PFSK-1 (cell line): Measurements from ENCODE around the gene PJVK.

Source experiments
- FOXP2 ChIP-seq: optimal IDR thresholded peaks from 2 replicates; pipeline ENCODE3; 2011; ENCODE audit warnings: borderline replicate concordance, control low read depth, inconsistent platforms; ENCODE audit not compliant: insufficient read depth; ENCODE audit errors: extremely low read length, extremely low read depth
- POLR2AphosphoS5 ChIP-seq: IDR thresholded peaks from 2 replicates; pipeline ENCODE4 v1.6.1; 2012; ENCODE audit warnings: low read depth, mild to moderate bottlenecking, control low read depth, low read length, moderate library complexity
- SIN3A ChIP-seq: IDR thresholded peaks from 2 replicates; pipeline ENCODE4 v1.6.1; 2012; ENCODE audit warnings: mild to moderate bottlenecking, low read length, moderate library complexity, borderline replicate concordance; ENCODE audit not compliant: insufficient read depth
- TAF1 ChIP-seq: IDR thresholded peaks from 2 replicates; pipeline ENCODE4 v1.6.1; 2012; ENCODE audit warnings: low read length, control low read depth, borderline replicate concordance; ENCODE audit not compliant: insufficient read depth
- TF ChIP-seq, protein P1 (sequence below), 2 experiments: IDR thresholded peaks; 2 replicates each; pipeline versions ENCODE4 v1.6.1 to v1.8.0; 2011 to 2012; ENCODE audit warnings: low read depth in 2 of 2, low read length in 2 of 2, control low read depth in 1 of 2, inconsistent platforms in 1 of 2, mild to moderate bottlenecking in 1 of 2, moderate library complexity in 1 of 2; ENCODE audit not compliant: insufficient read depth in 1 of 2

The PJVK gene

DNA sequence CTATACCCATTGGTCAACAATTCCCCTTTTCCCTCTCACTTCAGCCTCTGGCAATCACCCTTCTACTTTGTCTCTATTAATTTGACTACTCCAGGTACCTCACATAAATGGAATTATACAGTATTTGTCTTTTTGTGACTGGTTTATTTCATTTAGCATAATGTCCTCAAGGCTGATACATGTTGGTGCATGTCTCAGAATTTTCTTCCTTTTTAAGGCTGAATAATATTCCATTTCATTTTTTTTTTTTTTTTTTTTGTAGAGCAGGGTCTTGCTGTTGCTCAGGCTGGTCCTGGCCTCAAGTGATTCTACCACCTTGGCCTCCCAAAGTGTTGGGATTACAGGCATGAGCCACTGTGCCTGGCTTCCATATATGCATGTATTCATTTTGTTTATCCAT, 25.3 kb downstream of the PJVK start:
- TF ChIP-seq, protein P1, sequence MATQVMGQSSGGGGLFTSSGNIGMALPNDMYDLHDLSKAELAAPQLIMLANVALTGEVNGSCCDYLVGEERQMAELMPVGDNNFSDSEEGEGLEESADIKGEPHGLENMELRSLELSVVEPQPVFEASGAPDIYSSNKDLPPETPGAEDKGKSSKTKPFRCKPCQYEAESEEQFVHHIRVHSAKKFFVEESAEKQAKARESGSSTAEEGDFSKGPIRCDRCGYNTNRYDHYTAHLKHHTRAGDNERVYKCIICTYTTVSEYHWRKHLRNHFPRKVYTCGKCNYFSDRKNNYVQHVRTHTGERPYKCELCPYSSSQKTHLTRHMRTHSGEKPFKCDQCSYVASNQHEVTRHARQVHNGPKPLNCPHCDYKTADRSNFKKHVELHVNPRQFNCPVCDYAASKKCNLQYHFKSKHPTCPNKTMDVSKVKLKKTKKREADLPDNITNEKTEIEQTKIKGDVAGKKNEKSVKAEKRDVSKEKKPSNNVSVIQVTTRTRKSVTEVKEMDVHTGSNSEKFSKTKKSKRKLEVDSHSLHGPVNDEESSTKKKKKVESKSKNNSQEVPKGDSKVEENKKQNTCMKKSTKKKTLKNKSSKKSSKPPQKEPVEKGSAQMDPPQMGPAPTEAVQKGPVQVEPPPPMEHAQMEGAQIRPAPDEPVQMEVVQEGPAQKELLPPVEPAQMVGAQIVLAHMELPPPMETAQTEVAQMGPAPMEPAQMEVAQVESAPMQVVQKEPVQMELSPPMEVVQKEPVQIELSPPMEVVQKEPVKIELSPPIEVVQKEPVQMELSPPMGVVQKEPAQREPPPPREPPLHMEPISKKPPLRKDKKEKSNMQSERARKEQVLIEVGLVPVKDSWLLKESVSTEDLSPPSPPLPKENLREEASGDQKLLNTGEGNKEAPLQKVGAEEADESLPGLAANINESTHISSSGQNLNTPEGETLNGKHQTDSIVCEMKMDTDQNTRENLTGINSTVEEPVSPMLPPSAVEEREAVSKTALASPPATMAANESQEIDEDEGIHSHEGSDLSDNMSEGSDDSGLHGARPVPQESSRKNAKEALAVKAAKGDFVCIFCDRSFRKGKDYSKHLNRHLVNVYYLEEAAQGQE (IDR thresholded peaks at IDR 0.05; ENCODE audit: insufficient read depth in 1 of 2, low read depth in 2 of 2, low read length in 2 of 2): no peak
- no peak for TF ChIP-seq POLR2AphosphoS5
- TF ChIP-seq FOXP2: no peak
- TF ChIP-seq SIN3A: no peak
- TF ChIP-seq TAF1: no peak

GRCh38 chr2:178477443-178478129, 26.4 kb downstream of the PJVK start:
- TF ChIP-seq SIN3A (no peak), POLR2AphosphoS5 (no peak), FOXP2 (no peak), TAF1 (no peak)
- TF ChIP-seq, protein P1 (IDR thresholded peaks at IDR 0.05; ENCODE audit: insufficient read depth in 1 of 2, low read depth in 2 of 2, low read length in 2 of 2): no peak

GRCh38 chr2:178478130-178478438, 26.9 kb downstream of the PJVK start:
- TF ChIP-seq, protein P1 (IDR thresholded peaks at IDR 0.05; ENCODE audit: insufficient read depth in 1 of 2, low read depth in 2 of 2, low read length in 2 of 2): no peak
- TF ChIP-seq TAF1 (no peak), SIN3A (no peak), POLR2AphosphoS5 (no peak), FOXP2 (no peak)

DNA sequence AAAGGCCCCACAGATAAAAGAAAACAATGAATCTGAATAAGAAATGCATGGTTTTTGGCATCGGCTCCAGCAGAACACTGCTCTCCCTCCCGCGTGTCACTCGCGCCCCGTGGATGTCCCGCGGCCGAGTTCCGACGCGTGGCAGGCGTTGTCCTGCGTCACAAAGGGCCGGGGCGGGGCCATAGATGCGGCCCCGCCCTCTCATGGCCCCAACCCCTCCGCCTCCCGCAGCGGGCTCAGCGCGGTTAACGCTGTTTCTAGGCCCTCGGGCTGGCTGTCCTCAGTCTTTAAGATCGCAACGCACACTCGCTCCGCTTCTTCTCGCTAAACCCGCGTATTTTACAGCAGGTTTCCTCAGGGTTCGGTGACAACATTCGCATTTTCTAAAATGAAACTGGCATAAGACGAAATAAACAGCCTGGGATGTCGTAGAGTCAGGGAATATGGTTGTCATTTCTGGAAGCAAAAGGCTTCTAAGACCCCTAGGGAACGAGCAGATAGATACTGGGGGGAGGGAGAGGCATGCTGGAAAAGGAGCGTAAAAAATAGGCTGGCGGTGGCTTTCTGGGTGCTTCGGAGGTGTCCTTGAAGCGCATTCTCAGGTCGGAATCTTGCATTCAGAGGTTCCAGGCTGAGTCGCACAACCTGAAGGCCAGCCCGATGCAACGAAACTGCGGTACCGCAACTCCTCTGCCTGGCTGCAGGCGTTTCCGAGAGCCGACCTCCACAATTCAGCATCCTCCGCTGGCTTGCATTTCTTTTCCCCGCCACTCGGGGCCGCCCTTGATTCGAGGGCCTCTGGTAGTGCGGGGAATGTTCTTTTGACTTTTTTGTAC, 27.5 kb downstream of the PJVK start, which contains the start of gene FKBP7:
FKBP7 (minus strand) TSS at position 162 of the 836 bp plus-strand sequence; CDS start at position 61, 101 bp downstream.
- 0 out of 2 replicates have a peak, but pooled peaks have one; percentile 35 for TF ChIP-seq SIN3A
- TF ChIP-seq TAF1: peak; percentile 69; the same call in 1 of the 2 replicates
- no peak for TF ChIP-seq FOXP2
- peak; percentile 76 for TF ChIP-seq POLR2AphosphoS5
- TF ChIP-seq, protein P1 (IDR thresholded peaks at IDR 0.05; ENCODE audit: insufficient read depth in 1 of 2, low read depth in 2 of 2, low read length in 2 of 2): no peak
